ENCODE data around the gene VANGL2.
"Not testable (repeated sequence)": the region's sequence is repeated elsewhere in the genome, so short reads cannot be mapped to it uniquely, and the experiment has no call there.

VANGL2 gene

DNA sequence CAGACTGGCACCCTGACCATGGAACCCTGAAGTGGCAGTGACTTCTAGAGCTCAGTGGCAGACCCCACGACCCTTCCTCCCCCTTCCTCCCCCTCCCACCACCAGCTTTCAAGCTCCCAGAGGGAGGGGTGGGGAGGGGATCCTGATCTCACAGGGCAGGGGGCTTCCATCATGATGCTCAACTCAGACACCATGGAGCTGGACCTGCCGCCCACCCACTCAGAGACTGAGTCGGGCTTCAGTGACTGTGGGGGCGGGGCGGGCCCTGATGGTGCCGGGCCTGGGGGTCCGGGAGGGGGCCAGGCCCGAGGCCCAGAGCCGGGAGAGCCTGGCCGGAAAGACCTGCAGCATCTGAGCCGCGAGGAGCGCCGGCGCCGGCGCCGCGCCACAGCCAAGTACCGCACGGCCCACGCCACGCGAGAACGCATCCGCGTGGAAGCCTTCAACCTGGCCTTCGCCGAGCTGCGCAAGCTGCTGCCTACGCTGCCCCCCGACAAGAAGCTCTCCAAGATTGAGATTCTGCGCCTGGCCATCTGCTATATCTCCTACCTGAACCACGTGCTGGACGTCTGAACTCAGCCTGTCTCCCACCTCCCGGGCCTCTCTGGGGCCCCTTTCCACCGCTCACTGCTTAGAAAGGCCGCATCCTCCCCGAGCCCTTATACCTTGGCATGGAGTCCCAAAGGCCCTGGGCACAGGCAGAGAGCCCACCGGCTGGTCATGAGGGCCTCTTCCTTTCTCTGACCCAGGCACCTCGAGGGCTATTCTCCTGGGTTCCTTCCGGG is 29.6 kb upstream of the VANGL2 start:
- DNase-seq: no peak

DNA sequence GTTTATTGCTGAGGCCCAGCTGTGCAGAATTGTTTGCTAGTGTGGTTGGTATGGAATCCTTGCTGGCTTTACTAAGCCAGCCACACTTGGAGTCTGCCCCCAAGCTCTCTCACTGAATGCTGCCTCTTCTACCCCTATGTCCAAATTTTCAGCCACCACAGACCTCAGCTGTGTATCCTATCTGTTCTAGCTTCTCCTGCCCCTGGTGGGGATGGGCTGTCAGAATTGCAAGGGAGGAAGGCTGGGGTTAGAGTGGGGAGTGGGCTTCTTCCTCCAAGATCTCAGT is 29.1 kb upstream of the VANGL2 start:
- no peak for DNase-seq

- DNase-seq: peak; percentile 75 to 92
Measured at GRCh38 chr1:160371756-160372155, 28.6 kb upstream of the VANGL2 start.

GRCh38 chr1:160373696-160374095 is 26.7 kb upstream of the VANGL2 start:
- peak; percentile 63 to 67 for DNase-seq

GRCh38 chr1:160374306-160375110 is 25.9 kb upstream of the VANGL2 start:
- DNase-seq: peak; percentile 13 to 50

DNA sequence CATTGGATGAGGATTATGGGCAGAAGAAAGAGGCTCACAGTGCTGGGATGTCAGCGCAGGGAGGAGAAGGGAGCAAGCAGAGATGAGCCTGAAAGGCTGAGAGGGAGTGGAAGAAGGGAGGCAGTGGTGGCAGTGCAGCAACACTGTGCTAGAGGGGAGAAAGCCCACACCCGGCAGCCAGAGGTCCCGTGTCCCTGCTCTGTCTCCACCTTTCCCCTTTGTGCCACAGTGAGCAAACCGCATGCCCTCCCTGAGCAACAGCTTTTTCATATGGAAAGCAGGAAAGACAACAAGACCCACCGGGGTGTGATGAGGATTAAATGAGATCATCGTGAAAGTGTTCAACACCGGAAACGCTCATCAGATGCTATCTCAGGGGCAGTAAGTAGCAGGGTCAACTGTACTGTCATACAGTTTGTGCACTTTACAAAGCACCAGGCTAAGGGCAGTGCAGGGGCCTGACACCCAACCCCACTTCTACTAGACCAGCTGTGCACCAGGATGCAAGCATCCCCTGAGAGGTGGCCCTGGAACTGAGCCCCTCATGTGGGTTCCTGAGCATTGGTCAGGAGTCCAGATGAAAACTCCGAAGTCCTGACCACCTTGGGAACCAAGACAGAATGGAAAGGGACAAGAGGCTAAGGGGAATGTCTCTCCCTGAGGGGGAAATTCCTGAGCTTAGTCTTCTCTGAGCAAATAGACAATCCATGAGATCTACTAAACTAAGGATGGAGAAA is 24.4 kb upstream of the VANGL2 start:
- peak; percentile 34 to 69 for DNase-seq

DNA sequence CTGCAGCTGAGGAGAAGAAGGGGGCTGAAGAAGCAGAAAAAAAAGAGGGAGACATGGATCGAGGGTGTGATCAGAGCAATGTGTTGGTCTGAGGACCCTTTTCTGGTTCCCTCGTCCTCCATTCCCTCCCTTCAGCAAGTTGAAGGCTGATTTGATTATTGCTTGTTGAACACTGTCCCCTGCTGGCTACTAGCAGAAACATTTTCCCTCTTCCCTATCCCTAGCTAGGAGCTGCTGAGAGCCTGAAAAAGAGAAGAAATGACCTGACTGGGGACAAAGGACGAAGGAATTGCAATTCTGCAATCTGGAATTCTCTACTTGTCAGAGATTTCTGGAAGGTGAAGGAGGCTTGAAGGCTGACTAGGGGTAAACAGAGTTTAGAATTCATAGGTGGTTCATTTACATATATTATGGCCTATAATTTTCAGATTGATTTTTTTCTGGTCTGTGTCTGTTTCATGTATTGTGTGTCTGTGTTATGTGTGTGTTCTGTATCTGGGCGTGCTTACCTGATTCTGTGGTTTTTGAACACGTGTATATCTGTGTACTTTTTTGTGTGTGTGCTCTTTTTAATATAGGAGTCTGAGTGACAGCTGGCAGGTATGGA is 23.7 kb upstream of the VANGL2 start:
- DNase-seq: peak; percentile 47 to 67

DNA sequence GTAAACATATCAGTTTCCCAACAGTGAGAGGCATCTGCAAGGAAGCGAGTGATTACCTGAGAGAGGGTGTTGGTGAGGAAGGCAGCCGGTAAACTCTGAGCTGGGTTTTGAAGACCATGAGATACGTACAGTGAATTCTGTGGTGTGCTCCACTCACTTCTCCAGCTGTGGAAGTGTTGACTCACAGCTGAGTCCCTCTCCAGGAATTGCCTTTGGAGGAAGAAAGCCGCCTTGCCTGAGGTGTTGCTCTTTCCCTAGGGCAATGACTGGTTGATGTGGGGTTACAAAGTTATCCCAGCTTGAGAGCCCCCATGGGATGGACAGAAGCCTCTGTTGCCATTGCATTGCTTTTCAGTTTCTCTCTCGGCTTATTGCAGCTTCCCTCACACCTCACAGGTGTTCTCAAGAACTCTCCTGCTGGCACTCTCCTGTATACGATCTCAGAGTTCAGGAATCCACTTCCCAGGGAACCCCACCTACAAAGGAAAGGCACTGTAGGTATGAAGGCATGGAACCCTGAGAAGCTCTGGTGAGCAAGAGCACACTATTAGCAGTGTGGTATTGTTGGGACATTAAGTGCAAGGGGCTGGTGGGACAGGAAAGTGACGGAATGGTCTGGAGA is 22.7 kb upstream of the VANGL2 start:
- DNase-seq: no peak

GRCh38 chr1:160384812-160385211 is 15.6 kb upstream of the VANGL2 start:
- DNase-seq: not testable (repeated sequence)

- not testable (repeated sequence) for DNase-seq
Measured at GRCh38 chr1:160388406-160388805, 12.0 kb upstream of the VANGL2 start.

DNA sequence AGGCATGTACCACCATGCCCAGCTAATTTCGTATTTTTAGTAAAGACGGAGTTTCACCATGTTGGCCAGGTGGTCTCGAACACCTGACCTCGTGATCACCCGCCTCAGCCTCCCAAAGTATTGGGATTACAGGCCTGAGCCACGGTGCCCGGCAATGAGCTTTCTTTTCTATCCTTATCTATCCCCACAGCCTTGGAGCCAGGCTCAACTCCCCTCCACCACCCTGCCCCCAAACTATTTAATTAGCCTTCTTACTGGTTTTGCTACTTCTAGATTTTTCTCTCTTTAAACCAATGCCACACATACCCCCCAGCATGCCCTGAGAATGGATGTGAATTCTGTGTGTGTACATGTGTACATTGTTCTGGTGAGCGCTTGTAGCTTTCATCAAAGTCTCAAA is 5.7 kb upstream of the VANGL2 start:
- DNase-seq: no peak

- no peak for DNase-seq
Measured at GRCh38 chr1:160397651-160398050, 2.7 kb upstream of the VANGL2 start.

DNA sequence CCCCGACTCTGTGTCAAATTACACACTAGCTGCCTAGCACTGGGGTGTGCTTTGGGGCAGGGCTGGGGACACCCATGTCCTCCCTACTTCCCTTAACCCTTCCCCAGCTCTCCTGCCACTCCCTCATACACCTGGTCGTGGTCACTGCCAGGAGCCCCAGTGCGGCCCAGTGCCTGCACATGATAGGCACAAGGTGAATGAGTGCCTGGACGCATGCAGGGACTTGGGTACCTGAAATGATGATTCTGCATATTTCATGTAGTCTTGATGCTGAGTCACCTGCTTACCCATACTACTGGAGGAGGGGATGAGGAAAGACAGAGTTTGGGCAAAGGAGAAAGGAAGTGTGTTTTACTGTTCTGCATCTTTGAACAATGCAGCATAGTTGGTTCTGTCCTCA is 1.5 kb upstream of the VANGL2 start:
- no peak for DNase-seq

GRCh38 chr1:160399544-160400222 is 681 bp upstream of the VANGL2 start:
- DNase-seq: no peak

GRCh38 chr1:160400646-160401486 is 502 bp downstream of the VANGL2 start:
- DNase-seq: no peak

DNA sequence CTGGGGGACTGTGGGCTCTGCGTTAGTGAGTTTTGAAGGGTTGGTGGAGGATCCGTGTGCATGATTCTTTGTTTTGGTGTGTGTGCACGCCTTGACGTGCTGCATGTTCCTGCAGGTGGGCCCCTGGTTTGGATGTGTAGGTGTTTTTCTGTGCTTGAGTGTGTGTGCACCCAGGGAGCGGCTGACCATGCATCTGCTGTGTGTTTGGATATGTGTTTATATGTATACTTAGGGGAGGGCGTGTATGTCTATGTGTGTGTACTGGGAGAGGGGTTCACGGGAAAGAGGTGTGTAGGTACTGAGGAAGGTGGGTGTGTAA is 1.1 kb downstream of the VANGL2 start:
- no peak for DNase-seq

GRCh38 chr1:160402001-160402795 is 1.8 kb downstream of the VANGL2 start:
- no peak for DNase-seq

GRCh38 chr1:160403244-160403643 is 2.9 kb downstream of the VANGL2 start:
- DNase-seq: no peak

- DNase-seq: no peak
Measured at GRCh38 chr1:160404094-160404493, 3.7 kb downstream of the VANGL2 start.

DNA sequence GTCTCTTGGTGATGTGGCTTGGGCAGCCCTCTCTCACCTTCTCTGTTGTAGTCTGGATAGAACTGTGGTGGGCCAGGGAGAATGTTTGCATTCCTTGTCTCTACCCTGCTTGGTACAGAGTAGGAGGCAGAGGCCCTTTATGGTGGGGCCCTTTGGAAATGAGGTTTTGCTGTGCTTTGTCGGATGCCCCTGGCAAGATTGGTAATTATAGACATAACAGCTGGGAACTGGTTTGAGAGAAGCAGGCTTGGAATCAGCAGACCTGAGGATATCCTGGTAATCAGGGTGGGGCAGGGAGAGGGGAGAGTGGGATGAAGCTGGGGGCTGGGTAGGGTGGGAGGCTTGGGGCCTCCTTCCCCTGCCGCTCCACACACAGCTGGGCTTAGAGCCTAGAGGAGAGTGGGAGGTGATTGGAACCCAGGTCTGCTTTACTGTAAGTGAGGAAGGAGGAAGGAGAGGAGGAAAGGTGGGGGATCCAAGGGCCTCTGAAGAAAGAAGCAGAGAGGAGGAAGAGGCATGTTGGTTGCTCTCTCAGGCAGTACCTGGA is 5.0 kb downstream of the VANGL2 start:
- no peak for DNase-seq

All from inflammatory macrophage treated with lipopolysaccharide for 1 hour (primary cell).